HCT116 (cell line): ENCODE data around the gene SUSD2. TPM values are rescaled to one million over a fixed set of nuclear protein-coding genes. Genes with fewer than 3 reads are reported as not detected.

Source experiments
- ATAC-seq: fragments of 200-7000 bp; cut with Tn5 transposase; 2 replicates; pipeline ENCODE4 v1.9.1; 2020; ENCODE audit warnings: mild to moderate bottlenecking, moderate library complexity
- BruUV-seq: library from RNA; stranded (reverse); fragments of 400-500 nt; replicated peaks from 2 replicates; lab custom pipeline; 2021; lab: Mats Ljungman, UMichigan
- CTCF ChIA-PET: fragments of 300-600 bp; sonication (Branson Sonifier 250); formaldehyde crosslinking; loops from one replicate; lab custom pipeline; 2021; ENCODE audit warnings: antibody characterized with exemption; lab: Charles Lee
- POLR2A ChIA-PET: fragments of 300-600, 350-600 bp; sonication (Branson Sonifier 250); formaldehyde crosslinking; loops from one replicate; lab custom pipeline; 2021; ENCODE audit warnings: antibody characterized with exemption; lab: Charles Lee
- RAD21 ChIA-PET, 2 experiments: fragments of 300-600 bp; sonication (Branson Sonifier 250); formaldehyde crosslinking; loops; one replicate each; lab custom pipeline; 2023; ENCODE audit warnings: low total read pairs in 2 of 2; ENCODE audit not compliant: uncharacterized antibody in 2 of 2, unreplicated experiment in 2 of 2, low non-redundant PET in 1 of 2; lab: Charles Lee
- DNase-seq: peaks from one replicate; pipeline ENCODE4 v3.0.0-alpha.2; 2010; ENCODE audit warnings: low read depth, low spot score
- H2AFZ ChIP-seq: fragments of 200-600 bp; shearing (Covaris generic), sonication (generic); 2 replicates; pipeline ENCODE4 v1.6.1; 2017; ENCODE audit warnings: low read depth, mixed run types, mixed read lengths, antibody characterized with exemption, low read length; ENCODE audit not compliant: poor library complexity, severe bottlenecking
- H3K27ac ChIP-seq: 2 replicates; pipeline ENCODE4 v1.5.1; 2012; ENCODE audit warnings: low read depth, low read length
- H3K27me3 ChIP-seq: fragments of 200-600 bp; sonication (generic); 2 replicates; pipeline ENCODE4 v1.6.1; 2016; ENCODE audit warnings: mixed run types, low read length, mixed read lengths; ENCODE audit not compliant: insufficient read depth
- H3K36me3 ChIP-seq, 2 experiments: fragments of 200-500 bp in 1 of 2; fragments of 200-600 bp in 1 of 2; sonication (Bioruptor generic) in 1 of 2; sonication (generic) in 1 of 2; 2 replicates each; pipeline versions ENCODE4 v1.5.1 to v1.6.1; 2014 to 2016; ENCODE audit warnings: low read length in 2 of 2, inconsistent platforms in 1 of 2, mixed read lengths in 1 of 2, mixed run types in 1 of 2; ENCODE audit not compliant: insufficient read depth in 2 of 2, control insufficient read depth in 1 of 2
- H3K4me1 ChIP-seq, 2 experiments: fragments of 200-600 bp in 1 of 2; sonication (generic) in 1 of 2; 2 replicates each; pipeline versions ENCODE4 v1.5.1 to v1.6.1; 2012 to 2017; ENCODE audit warnings: low read length in 2 of 2, inconsistent platforms in 1 of 2, mild to moderate bottlenecking in 1 of 2, mixed read lengths in 1 of 2, mixed run types in 1 of 2, moderate library complexity in 1 of 2; ENCODE audit not compliant: insufficient read depth in 2 of 2, control insufficient read depth in 1 of 2
- H3K4me2 ChIP-seq: fragments of 200-600 bp; sonication (generic); 2 replicates; pipeline ENCODE4 v1.6.1; 2017; ENCODE audit warnings: mixed run types, low read length, mixed read lengths
- H3K4me3 ChIP-seq, 2 experiments: fragments of 200-600 bp in 1 of 2; sonication (generic) in 1 of 2; replicated peaks in 1 of 2; 2 replicates each; pipeline ENCODE4 v1.5.1; 2011 to 2016; ENCODE audit warnings: low read length in 2 of 2, control low read depth in 1 of 2, low read depth in 1 of 2, mild to moderate bottlenecking in 1 of 2, mixed read lengths in 1 of 2, mixed run types in 1 of 2
- H3K79me2 ChIP-seq: fragments of 200-600 bp; sonication (generic); 2 replicates; pipeline ENCODE4 v1.6.1; 2017; ENCODE audit warnings: mild to moderate bottlenecking, mixed run types, low read length, moderate library complexity, mixed read lengths; ENCODE audit not compliant: insufficient read depth
- H3K9ac ChIP-seq: fragments of 200-600 bp; sonication (generic); 2 replicates; pipeline ENCODE4 v1.6.1; 2016; ENCODE audit warnings: low read length, mixed read lengths
- H3K9me2 ChIP-seq: fragments of 200-600 bp; sonication (generic), shearing (Covaris generic); 2 replicates; pipeline ENCODE4 v1.6.1; 2017; ENCODE audit warnings: mixed run types, mild to moderate bottlenecking, moderate library complexity; ENCODE audit not compliant: insufficient read depth
- H3K9me3 ChIP-seq, 2 experiments: fragments of 200-500 bp in 1 of 2; fragments of 200-600 bp in 1 of 2; sonication (Bioruptor generic) in 1 of 2; sonication (generic) in 1 of 2; 2 replicates each; pipeline ENCODE4 v1.6.1; 2014 to 2017; ENCODE audit warnings: low read length in 2 of 2, mixed read lengths in 2 of 2, inconsistent platforms in 1 of 2, low read depth in 1 of 2, mild to moderate bottlenecking in 1 of 2, mixed run types in 1 of 2, moderate library complexity in 1 of 2; ENCODE audit not compliant: control insufficient read depth in 1 of 2, insufficient read depth in 1 of 2
- H4K20me1 ChIP-seq: fragments of 200-600 bp; sonication (generic), shearing (Covaris generic); 2 replicates; pipeline ENCODE4 v1.6.1; 2017; ENCODE audit warnings: mixed run types, mild to moderate bottlenecking, moderate library complexity; ENCODE audit not compliant: insufficient read depth
- CBX3 ChIP-seq: IDR thresholded peaks from 2 replicates; pipeline ENCODE4 v1.6.1; 2012; ENCODE audit warnings: low read depth
- EZH2phosphoT487 ChIP-seq: fragments of 200-600 bp; IDR thresholded peaks from 2 replicates; pipeline ENCODE4 v1.6.1; 2018; ENCODE audit warnings: antibody characterized with exemption, borderline replicate concordance
- FOSL1 ChIP-seq: IDR thresholded peaks from 2 replicates; pipeline ENCODE4 v1.6.1; 2012; ENCODE audit warnings: low read depth
- POLR2A ChIP-seq: IDR thresholded peaks from 2 replicates; pipeline ENCODE4 v1.7.0; 2011; ENCODE audit warnings: borderline replicate concordance; ENCODE audit not compliant: insufficient read depth, insufficient read length; ENCODE audit errors: extremely low read depth
- POLR2AphosphoS5 ChIP-seq: IDR thresholded peaks from 2 replicates; pipeline ENCODE4 v1.6.1; 2011; ENCODE audit warnings: mild to moderate bottlenecking, low read depth, low read length, moderate library complexity
- RAD21 ChIP-seq: IDR thresholded peaks from 2 replicates; pipeline ENCODE4 v1.6.1; 2012; ENCODE audit warnings: low read depth, mild to moderate bottlenecking
- REST ChIP-seq: IDR thresholded peaks from 2 replicates; pipeline ENCODE4 v1.6.1; 2012; ENCODE audit warnings: low read depth
- SRF ChIP-seq: IDR thresholded peaks from 2 replicates; pipeline ENCODE4 v1.6.1; 2012; ENCODE audit warnings: low read depth
- TCF7L2 ChIP-seq: IDR thresholded peaks from 2 replicates; pipeline ENCODE4 v1.7.0; 2011; ENCODE audit warnings: borderline replicate concordance, inconsistent platforms; ENCODE audit not compliant: insufficient read depth, insufficient read length; ENCODE audit errors: extremely low read depth
- intact Hi-C: fragments of 100-400 bp; cut with micrococcal nuclease; formaldehyde crosslinking; loops from 2 replicates; pipeline ENCODE4 v1.10.0; 2022
- total RNA-seq: library from RNA; stranded (reverse); gene quantifications from one replicate; pipeline ENCODE4 v1.2.1, GENCODE V29; 2021; ENCODE audit not compliant: unreplicated experiment
- TF ChIP-seq, protein P1 (sequence below): IDR thresholded peaks from 2 replicates; pipeline ENCODE4 v1.6.1; 2011; ENCODE audit warnings: mild to moderate bottlenecking, low read length, moderate library complexity; ENCODE audit not compliant: insufficient replicate concordance; ENCODE audit errors: extremely low read depth
- TF ChIP-seq, protein P2 (sequence below), 3 experiments: fragments of 200-600 bp in 1 of 3; sonication (generic) in 1 of 3; IDR thresholded peaks in 2 of 3; conservative IDR thresholded peaks in 1 of 3; 2 replicates each; pipeline ENCODE4 v1.5.1; 2012 to 2017; ENCODE audit warnings: low read depth in 2 of 3, low read length in 2 of 3, antibody characterized with exemption in 1 of 3, borderline replicate concordance in 1 of 3, control low read depth in 1 of 3, mild to moderate bottlenecking in 1 of 3, mixed read lengths in 1 of 3, mixed run types in 1 of 3, moderate library complexity in 1 of 3; ENCODE audit not compliant: insufficient read depth in 1 of 3

Gene SUSD2
- total RNA-seq, 1 experiment from 2014 or later, result 6.6 TPM

DNA sequence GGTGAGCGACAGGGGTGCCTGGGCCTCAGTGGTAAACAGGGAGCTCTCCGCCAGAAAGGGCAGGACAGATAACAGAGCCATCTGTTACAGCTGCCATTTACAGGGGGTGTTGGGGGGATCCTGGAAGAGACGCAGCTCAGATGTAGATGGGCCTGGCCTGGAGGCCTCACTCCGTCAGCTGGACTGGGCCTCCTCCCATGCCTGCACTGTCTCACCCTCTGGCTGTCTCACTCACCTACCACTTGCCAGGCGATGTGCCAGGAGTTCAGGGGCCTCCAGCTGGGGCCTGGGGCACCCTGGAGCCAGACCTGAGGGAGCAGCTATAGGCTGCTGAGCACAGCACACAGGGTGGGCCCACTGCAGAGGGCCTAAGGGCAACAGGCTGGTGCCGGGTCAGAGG lies 16.3 kb upstream of the SUSD2 start:
- Histone ChIP-seq H3K27ac (no peak overlapping the region), H3K4me2 (no peak overlapping the region), H3K79me2 (no peaks in the 10 kb centered on the region), H3K9me2 (no peaks in the 10 kb centered on the region), H3K27me3 (no peaks in the 10 kb centered on the region), H3K36me3 (peaks cover 0 to 6% of the 10 kb centered on the region in 2 experiments; a peak in 2 of 4 replicates), H3K9me3 (no peaks in the 10 kb centered on the region), H2AFZ (no peak overlapping the region), H3K4me1 (peaks cover 0 to 4% of the 10 kb centered on the region in 2 experiments; a peak in 1 of 4 replicates), H3K4me3 (no peak overlapping the region), H3K9ac (no peak overlapping the region), H4K20me1 (no peaks in the 10 kb centered on the region)
- ChIA-PET POLR2A (no interaction called here), CTCF (interaction anchor here (1.8 kb wide), 1 partner anchor 10 kb away, joined by 7 read pairs; no protein-coding TSS in a partner anchor), RAD21 (no interaction called here)
- no TSS peak for BruUV-seq
- intact Hi-C loops, result no loop called here
- TF ChIP-seq FOSL1, result no peak
- TF ChIP-seq CBX3, result no peak
- TF ChIP-seq POLR2A, result no peak
- TF ChIP-seq EZH2phosphoT487, result no peak
- TF ChIP-seq POLR2AphosphoS5, result no peak
- TF ChIP-seq, protein P1, sequence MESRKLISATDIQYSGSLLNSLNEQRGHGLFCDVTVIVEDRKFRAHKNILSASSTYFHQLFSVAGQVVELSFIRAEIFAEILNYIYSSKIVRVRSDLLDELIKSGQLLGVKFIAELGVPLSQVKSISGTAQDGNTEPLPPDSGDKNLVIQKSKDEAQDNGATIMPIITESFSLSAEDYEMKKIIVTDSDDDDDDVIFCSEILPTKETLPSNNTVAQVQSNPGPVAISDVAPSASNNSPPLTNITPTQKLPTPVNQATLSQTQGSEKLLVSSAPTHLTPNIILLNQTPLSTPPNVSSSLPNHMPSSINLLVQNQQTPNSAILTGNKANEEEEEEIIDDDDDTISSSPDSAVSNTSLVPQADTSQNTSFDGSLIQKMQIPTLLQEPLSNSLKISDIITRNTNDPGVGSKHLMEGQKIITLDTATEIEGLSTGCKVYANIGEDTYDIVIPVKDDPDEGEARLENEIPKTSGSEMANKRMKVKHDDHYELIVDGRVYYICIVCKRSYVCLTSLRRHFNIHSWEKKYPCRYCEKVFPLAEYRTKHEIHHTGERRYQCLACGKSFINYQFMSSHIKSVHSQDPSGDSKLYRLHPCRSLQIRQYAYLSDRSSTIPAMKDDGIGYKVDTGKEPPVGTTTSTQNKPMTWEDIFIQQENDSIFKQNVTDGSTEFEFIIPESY, result no peak
- no peak for TF ChIP-seq TCF7L2
- no peak for TF ChIP-seq REST
- TF ChIP-seq, protein P2, sequence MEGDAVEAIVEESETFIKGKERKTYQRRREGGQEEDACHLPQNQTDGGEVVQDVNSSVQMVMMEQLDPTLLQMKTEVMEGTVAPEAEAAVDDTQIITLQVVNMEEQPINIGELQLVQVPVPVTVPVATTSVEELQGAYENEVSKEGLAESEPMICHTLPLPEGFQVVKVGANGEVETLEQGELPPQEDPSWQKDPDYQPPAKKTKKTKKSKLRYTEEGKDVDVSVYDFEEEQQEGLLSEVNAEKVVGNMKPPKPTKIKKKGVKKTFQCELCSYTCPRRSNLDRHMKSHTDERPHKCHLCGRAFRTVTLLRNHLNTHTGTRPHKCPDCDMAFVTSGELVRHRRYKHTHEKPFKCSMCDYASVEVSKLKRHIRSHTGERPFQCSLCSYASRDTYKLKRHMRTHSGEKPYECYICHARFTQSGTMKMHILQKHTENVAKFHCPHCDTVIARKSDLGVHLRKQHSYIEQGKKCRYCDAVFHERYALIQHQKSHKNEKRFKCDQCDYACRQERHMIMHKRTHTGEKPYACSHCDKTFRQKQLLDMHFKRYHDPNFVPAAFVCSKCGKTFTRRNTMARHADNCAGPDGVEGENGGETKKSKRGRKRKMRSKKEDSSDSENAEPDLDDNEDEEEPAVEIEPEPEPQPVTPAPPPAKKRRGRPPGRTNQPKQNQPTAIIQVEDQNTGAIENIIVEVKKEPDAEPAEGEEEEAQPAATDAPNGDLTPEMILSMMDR (IDR thresholded peaks at IDR 0.05 in 2 of 3, conservative IDR thresholded peaks at IDR 0.05 in 1 of 3; ENCODE audit: borderline replicate concordance in 1 of 3, insufficient read depth in 1 of 3, low read depth in 2 of 3, low read length in 2 of 3), result no peak
- no peak for TF ChIP-seq SRF
- no peak for TF ChIP-seq RAD21
- ATAC-seq (no peak), DNase-seq (no peak)
